Measurements from ENCODE around the gene SFXN5.

DNA sequence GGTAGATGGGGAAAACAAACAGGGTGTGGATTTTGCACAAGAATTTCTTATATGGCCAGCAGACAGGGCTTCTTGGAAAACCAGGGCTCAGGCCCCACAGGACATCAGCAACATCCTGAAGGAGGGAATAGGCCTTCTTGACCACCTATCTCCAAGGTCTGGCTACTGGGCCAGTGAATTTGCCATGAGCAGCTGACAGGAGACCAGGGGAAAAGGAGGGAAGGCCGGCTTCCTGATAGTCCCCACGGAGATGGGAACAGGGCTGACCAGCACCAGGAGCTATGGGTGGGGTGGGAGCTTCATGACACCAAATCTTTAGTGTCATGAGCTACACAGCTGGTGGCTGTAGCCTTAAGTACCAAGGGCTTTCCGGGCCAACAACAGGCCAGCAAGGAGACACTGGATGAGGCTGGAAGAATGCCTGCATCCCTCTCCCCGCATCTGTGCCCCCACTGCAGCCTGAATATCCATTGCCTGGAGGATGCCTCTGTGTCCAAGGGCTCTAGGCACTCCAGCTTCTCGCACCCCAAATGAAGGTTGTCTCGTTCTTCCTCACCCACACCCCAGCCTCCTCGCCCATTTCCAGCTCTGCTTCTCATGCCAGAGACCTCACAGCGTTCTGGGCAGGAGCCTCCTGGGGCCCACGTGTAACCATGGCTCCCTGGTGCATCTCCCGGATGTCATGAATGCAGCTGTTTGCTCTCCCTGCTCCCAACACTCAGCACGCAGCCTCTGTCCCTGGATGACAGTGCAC is 79.4 kb downstream of the SFXN5 start:
- no peak for TF ChIP-seq EZH2 (IDR thresholded peaks at IDR 0.05; ENCODE audit: low read length, unreplicated experiment)
- TF ChIP-seq, protein P1, sequence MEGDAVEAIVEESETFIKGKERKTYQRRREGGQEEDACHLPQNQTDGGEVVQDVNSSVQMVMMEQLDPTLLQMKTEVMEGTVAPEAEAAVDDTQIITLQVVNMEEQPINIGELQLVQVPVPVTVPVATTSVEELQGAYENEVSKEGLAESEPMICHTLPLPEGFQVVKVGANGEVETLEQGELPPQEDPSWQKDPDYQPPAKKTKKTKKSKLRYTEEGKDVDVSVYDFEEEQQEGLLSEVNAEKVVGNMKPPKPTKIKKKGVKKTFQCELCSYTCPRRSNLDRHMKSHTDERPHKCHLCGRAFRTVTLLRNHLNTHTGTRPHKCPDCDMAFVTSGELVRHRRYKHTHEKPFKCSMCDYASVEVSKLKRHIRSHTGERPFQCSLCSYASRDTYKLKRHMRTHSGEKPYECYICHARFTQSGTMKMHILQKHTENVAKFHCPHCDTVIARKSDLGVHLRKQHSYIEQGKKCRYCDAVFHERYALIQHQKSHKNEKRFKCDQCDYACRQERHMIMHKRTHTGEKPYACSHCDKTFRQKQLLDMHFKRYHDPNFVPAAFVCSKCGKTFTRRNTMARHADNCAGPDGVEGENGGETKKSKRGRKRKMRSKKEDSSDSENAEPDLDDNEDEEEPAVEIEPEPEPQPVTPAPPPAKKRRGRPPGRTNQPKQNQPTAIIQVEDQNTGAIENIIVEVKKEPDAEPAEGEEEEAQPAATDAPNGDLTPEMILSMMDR (conservative IDR thresholded peaks at IDR 0.05; ENCODE audit: low read depth, low read length), result no peak
